OCI-LY7 (cell line): Measurements from ENCODE around the gene GALNT10.

Experiments
- CTCF ChIP-seq: fragments of 200-600 bp; sonication (generic); conservative IDR thresholded peaks from 2 replicates; pipeline ENCODE4 v1.5.1; 2014; ENCODE audit warnings: mild to moderate bottlenecking, antibody characterized with exemption, low read length, moderate library complexity, mixed read lengths
- EZH2phosphoT487 ChIP-seq: fragments of 200-600 bp; sonication (generic); IDR thresholded peaks from 2 replicates; pipeline ENCODE4 v1.6.1; 2018; ENCODE audit warnings: low read depth, borderline replicate concordance, mild to moderate bottlenecking, mixed run types, antibody characterized with exemption, low read length, moderate library complexity, mixed read lengths

DNA sequence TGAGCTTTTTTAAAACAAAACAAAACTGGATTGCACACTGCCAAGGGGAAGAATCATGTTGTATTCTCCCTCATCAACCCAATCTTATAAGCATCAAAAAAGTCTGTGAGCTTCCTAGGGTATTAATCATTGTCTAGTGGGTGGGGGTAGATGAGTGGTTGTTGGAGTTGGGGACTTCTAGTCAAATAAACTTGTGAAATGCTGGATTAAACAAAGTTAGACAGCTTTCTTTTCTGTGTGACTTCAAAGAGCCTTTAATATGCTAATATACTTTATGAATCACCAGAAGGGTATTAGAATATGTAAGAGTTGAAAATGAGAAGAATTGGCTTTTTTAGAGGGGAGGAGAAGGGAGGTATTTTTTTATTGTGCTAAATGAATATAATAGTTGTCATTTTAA lies 87.7 kb downstream of the GALNT10 start:
- TF ChIP-seq CTCF (no peak), EZH2phosphoT487 (no peak)
